ENCODE results near the gene KNOP1. TPM values are rescaled to one million over a fixed set of nuclear protein-coding genes. Genes with fewer than 3 reads are reported as not detected.
A peak's percentile ranks its signal among the peaks of the same experiment; 100 is the strongest.

The KNOP1 gene
- total RNA-seq, 6 experiments from 2014 or later = 3.4 to 9.4 (median 7.3) TPM

GRCh38 chr16:19744670-19745069 lies 26.6 kb upstream of the KNOP1 start:
- Histone ChIP-seq H3K4me1 (peaks cover 0 to 18% (median 2%) of the 10 kb centered on the region in 4 donors), H3K4me3 (no peak overlapping the region), H3K36me3 (no peaks in the 10 kb centered on the region), H3K9me3 (no peaks in the 10 kb centered on the region), H3K27me3 (no peaks in the 10 kb centered on the region), H3K27ac (no peak overlapping the region)
- intact Hi-C loops (cut with DNase I) = no loop called here
- DNase-seq (no peak), ATAC-seq (no peak)
- TF ChIP-seq CTCF (IDR thresholded peaks at IDR 0.05) (no peak), POLR2A (IDR thresholded peaks at IDR 0.05) (no peak)
- WGBS (ENCODE audit: insufficient coverage, low coverage, low lambda C conversion rate, missing lambda C conversion rate) = 63% methylated on average over 3 of the region's 3 CpGs

- H3K27ac ChIP-seq = no peak overlapping the region
- peaks cover 0 to 18% (median 2%) of the 10 kb centered on the region in 4 donors for H3K4me1 ChIP-seq
- no peaks in the 10 kb centered on the region for H3K9me3 ChIP-seq
- ATAC-seq = peak in 3 of 4 donors; percentile 19 to 21 (median 19)
- no peaks in the 10 kb centered on the region for H3K27me3 ChIP-seq
- no peaks in the 10 kb centered on the region for H3K36me3 ChIP-seq
- intact Hi-C loops (cut with DNase I) = no loop called here
- DNase-seq = no peak
- no peak overlapping the region for H3K4me3 ChIP-seq
- TF ChIP-seq CTCF (IDR thresholded peaks at IDR 0.05) (no peak), POLR2A (IDR thresholded peaks at IDR 0.05) (no peak)
Measured at GRCh38 chr16:19743816-19744159, 25.8 kb upstream of the KNOP1 start.

- 100% methylated on average over 1 of the region's 1 CpG for WGBS (ENCODE audit: insufficient coverage, low coverage, low lambda C conversion rate, missing lambda C conversion rate)
Measured at GRCh38 chr16:19741354-19741753, 23.3 kb upstream of the KNOP1 start.

GRCh38 chr16:19737306-19738038 lies 19.4 kb upstream of the KNOP1 start:
- H3K4me1 ChIP-seq = peaks cover 0 to 2% (median under 1%) of the 10 kb centered on the region in 4 donors
- DNase-seq (no peak), ATAC-seq (peak in 1 of 4 donors; percentile 53)
- 88% methylated on average over 6 of the region's 12 CpGs for WGBS (ENCODE audit: insufficient coverage, low coverage, low lambda C conversion rate, missing lambda C conversion rate)
- no peaks in the 10 kb centered on the region for H3K36me3 ChIP-seq
- intact Hi-C loops (cut with DNase I) = no loop called here
- H3K4me3 ChIP-seq = no peak overlapping the region
- H3K9me3 ChIP-seq = no peaks in the 10 kb centered on the region
- no peak overlapping the region for H3K27ac ChIP-seq
- TF ChIP-seq CTCF (IDR thresholded peaks at IDR 0.05) (no peak), POLR2A (IDR thresholded peaks at IDR 0.05) (no peak)
- H3K27me3 ChIP-seq = no peaks in the 10 kb centered on the region

More at GRCh38 chr16:19741354-19741753, 23.3 kb upstream of the KNOP1 start:
- TF ChIP-seq CTCF (IDR thresholded peaks at IDR 0.05) (no peak), POLR2A (IDR thresholded peaks at IDR 0.05) (no peak)
- H3K27ac ChIP-seq = no peak overlapping the region
- ATAC-seq (no peak), DNase-seq (no peak)
- H3K9me3 ChIP-seq = no peaks in the 10 kb centered on the region
- H3K4me1 ChIP-seq = peaks cover 0 to 18% (median 2%) of the 10 kb centered on the region in 4 donors
- no peaks in the 10 kb centered on the region for H3K36me3 ChIP-seq
- intact Hi-C loops (cut with DNase I) = no loop called here
- no peaks in the 10 kb centered on the region for H3K27me3 ChIP-seq
- H3K4me3 ChIP-seq = no peak overlapping the region

Measured in right lobe of liver (tissue), 6 donors.